ENCODE results near the gene TEKT3. TPM values are rescaled to one million over a fixed set of nuclear protein-coding genes. Genes with fewer than 3 reads are reported as not detected.

TEKT3 gene
- polyA plus RNA-seq, 1 of the 3 experiments (the other 2 are of a cell fraction) = 0.62 TPM

DNA sequence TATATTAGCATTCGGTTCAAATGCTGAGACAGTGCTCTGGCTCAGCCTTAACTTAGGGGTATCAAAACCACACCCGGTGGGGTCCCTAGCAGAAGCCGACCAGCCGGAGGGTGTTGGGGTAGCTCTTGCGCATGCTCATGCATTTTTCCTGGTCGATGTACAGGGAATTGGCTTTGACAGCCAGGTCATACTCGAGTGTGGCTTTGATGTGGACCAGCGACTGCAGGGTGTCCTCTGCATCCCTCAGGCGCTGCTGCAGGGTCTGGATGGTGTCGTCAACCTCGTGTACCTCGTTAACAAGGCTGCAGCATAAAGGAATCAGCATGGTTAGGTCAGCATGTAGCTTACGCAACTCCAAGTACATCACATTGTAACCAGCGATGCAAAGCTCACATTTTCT is 37.5 kb downstream of the TEKT3 start:
- H3K9ac ChIP-seq = no peak overlapping the region
- no peak overlapping the region for H2AFZ ChIP-seq (ENCODE audit: low read depth)
- TF ChIP-seq EZH2phosphoT487 (IDR thresholded peaks at IDR 0.05; ENCODE audit: borderline replicate concordance, low read depth) = no peak
- TF ChIP-seq MXI1 (IDR thresholded peaks at IDR 0.05; ENCODE audit: low read depth, low read length) = no peak
- no peak for TF ChIP-seq ELF1 (IDR thresholded peaks at IDR 0.05)
- no peak for TF ChIP-seq IRF3 (IDR thresholded peaks at IDR 0.05; ENCODE audit: low read depth, low read length)
- no peak for TF ChIP-seq TAF1 (IDR thresholded peaks at IDR 0.05; ENCODE audit: borderline replicate concordance, low read depth, low read length)
- no peak for TF ChIP-seq RFX5 (IDR thresholded peaks at IDR 0.05; ENCODE audit: low read length)
- TF ChIP-seq, protein P1, sequence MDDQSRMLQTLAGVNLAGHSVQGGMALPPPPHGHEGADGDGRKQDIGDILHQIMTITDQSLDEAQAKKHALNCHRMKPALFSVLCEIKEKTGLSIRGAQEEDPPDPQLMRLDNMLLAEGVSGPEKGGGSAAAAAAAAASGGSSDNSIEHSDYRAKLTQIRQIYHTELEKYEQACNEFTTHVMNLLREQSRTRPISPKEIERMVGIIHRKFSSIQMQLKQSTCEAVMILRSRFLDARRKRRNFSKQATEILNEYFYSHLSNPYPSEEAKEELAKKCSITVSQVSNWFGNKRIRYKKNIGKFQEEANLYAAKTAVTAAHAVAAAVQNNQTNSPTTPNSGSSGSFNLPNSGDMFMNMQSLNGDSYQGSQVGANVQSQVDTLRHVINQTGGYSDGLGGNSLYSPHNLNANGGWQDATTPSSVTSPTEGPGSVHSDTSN (IDR thresholded peaks at IDR 0.05) = no peak
- no peak for TF ChIP-seq CHD2 (IDR thresholded peaks at IDR 0.05; ENCODE audit: low read length, partially characterized antibody)
- TF ChIP-seq NRF1 (IDR thresholded peaks at IDR 0.05; ENCODE audit: low read depth, low read length) = no peak
- TF ChIP-seq, protein P2, sequence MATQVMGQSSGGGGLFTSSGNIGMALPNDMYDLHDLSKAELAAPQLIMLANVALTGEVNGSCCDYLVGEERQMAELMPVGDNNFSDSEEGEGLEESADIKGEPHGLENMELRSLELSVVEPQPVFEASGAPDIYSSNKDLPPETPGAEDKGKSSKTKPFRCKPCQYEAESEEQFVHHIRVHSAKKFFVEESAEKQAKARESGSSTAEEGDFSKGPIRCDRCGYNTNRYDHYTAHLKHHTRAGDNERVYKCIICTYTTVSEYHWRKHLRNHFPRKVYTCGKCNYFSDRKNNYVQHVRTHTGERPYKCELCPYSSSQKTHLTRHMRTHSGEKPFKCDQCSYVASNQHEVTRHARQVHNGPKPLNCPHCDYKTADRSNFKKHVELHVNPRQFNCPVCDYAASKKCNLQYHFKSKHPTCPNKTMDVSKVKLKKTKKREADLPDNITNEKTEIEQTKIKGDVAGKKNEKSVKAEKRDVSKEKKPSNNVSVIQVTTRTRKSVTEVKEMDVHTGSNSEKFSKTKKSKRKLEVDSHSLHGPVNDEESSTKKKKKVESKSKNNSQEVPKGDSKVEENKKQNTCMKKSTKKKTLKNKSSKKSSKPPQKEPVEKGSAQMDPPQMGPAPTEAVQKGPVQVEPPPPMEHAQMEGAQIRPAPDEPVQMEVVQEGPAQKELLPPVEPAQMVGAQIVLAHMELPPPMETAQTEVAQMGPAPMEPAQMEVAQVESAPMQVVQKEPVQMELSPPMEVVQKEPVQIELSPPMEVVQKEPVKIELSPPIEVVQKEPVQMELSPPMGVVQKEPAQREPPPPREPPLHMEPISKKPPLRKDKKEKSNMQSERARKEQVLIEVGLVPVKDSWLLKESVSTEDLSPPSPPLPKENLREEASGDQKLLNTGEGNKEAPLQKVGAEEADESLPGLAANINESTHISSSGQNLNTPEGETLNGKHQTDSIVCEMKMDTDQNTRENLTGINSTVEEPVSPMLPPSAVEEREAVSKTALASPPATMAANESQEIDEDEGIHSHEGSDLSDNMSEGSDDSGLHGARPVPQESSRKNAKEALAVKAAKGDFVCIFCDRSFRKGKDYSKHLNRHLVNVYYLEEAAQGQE (IDR thresholded peaks at IDR 0.05; ENCODE audit: low read depth, low read length) = no peak
- TF ChIP-seq GATA2 (CRISPR knock-in tag; IDR thresholded peaks at IDR 0.05) = no peak
- TF ChIP-seq USF2 (IDR thresholded peaks at IDR 0.05; ENCODE audit: borderline replicate concordance, low read depth, low read length) = no peak
- no peak for TF ChIP-seq FOSL2 (IDR thresholded peaks at IDR 0.05; ENCODE audit: borderline replicate concordance, low read depth)
- TF ChIP-seq, protein P3, sequence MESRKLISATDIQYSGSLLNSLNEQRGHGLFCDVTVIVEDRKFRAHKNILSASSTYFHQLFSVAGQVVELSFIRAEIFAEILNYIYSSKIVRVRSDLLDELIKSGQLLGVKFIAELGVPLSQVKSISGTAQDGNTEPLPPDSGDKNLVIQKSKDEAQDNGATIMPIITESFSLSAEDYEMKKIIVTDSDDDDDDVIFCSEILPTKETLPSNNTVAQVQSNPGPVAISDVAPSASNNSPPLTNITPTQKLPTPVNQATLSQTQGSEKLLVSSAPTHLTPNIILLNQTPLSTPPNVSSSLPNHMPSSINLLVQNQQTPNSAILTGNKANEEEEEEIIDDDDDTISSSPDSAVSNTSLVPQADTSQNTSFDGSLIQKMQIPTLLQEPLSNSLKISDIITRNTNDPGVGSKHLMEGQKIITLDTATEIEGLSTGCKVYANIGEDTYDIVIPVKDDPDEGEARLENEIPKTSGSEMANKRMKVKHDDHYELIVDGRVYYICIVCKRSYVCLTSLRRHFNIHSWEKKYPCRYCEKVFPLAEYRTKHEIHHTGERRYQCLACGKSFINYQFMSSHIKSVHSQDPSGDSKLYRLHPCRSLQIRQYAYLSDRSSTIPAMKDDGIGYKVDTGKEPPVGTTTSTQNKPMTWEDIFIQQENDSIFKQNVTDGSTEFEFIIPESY (IDR thresholded peaks at IDR 0.05; ENCODE audit: borderline replicate concordance, low read depth) = no peak
- TF ChIP-seq JUND (IDR thresholded peaks at IDR 0.05) = no peak
- no peak for TF ChIP-seq EP300 (IDR thresholded peaks at IDR 0.05; ENCODE audit: borderline replicate concordance in 1 of 2, low read depth in 1 of 2, low read length in 1 of 2)
- TF ChIP-seq YY1 (IDR thresholded peaks at IDR 0.05; ENCODE audit: low read depth) = no peak
- no peak overlapping the region for H3K4me2 ChIP-seq
- H3K79me2 ChIP-seq (ENCODE audit: insufficient read depth) = no peaks in the 10 kb centered on the region
- no peaks in the 10 kb centered on the region for H3F3A ChIP-seq (replicated peaks; ENCODE audit: insufficient read depth)
- ChIA-PET POLR2A (no interaction called here), CTCF (interaction anchor here (0.6 to 1.4 kb wide), 4 partner anchors 8 to 841 kb away, joined by 3 to 4 read pairs (median 3); no protein-coding TSS in a partner anchor)
- H3K9me3 ChIP-seq = no peaks in the 10 kb centered on the region
- H3K27me3 ChIP-seq (ENCODE audit: insufficient read depth) = peaks cover 10% of the 10 kb centered on the region; the same call in 1 of the 2 replicates
- DNase-seq = no peak
- no peaks in the 10 kb centered on the region for H3K9me2 ChIP-seq
- H3K4me3 ChIP-seq (ENCODE audit: low read depth in 2 of 2, low read length in 1 of 2) = no peak overlapping the region
- no peaks in the 10 kb centered on the region for H3K36me3 ChIP-seq (replicated peaks in 1 of 2; ENCODE audit: control insufficient read depth in 1 of 2, insufficient read depth in 2 of 2, low read length in 1 of 2)
- H4K20me1 ChIP-seq (ENCODE audit: insufficient read depth) = no peaks in the 10 kb centered on the region
- H3K27ac ChIP-seq (ENCODE audit: low read depth in 2 of 2, low read length in 1 of 2) = no peak overlapping the region
- H3K4me1 ChIP-seq (ENCODE audit: control insufficient read depth in 1 of 2, insufficient read depth in 2 of 2, low read depth in 1 of 2, low read length in 1 of 2) = peaks cover 0 to 8% of the 10 kb centered on the region in 2 experiments; a peak in 2 of 4 replicates
- WGBS (ENCODE audit: low lambda C conversion rate) = 63% methylated on average over 12 of the region's 14 CpGs

Data from SK-N-SH (cell line).